ENCODE measurements around the gene POLE. TPM values are rescaled to one million over a fixed set of nuclear protein-coding genes. Genes with fewer than 3 reads are reported as not detected.
A peak's percentile ranks its signal among the peaks of the same experiment; 100 is the strongest.

The POLE gene
- total RNA-seq, 4 donors from 2014 or later: 17.8 to 42.4 (median 27.0) TPM

DNA sequence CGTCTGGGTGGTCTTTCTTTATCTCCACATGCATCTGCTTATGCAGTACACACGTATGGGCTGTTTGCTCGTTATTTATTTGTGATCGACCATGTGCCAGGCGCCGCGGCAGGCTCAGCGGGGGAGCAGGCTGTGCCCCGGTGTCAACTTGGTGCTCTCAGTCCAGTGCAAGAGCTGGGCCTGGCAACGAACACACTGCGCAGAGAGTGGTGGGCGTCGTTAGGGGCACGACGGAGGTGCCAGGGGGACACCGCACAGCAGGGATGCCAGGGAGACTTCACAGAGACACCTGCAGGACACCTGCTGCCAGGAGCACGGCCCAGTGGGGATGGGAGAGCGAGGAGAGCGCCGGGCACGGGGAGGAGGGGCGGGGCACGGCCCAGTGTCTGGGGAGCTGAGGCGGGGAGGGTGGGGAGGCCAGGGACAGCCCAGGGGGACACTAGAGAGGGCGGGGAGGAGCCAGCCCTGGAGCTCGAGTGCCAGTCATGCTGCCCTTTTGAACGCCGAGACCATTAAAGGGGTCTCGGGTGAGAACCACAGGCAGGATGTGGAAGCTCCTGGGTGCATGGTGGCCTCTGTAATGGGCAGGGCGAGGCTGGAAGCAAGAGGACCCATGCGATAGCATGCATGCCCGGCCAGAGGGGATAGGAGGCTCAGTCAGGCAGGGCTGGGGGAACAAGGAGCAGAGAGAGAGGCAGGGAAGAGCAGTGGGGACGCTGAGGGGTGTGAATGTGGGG is 76.1 kb downstream of the POLE start:
- Histone ChIP-seq H3K27ac (no peak overlapping the region), H3K27me3 (peaks cover 0 to 74% (median 6%) of the 10 kb centered on the region in 4 donors), H3K4me1 (peaks cover 0 to 20% (median 6%) of the 10 kb centered on the region in 3 donors), H3K9me3 (peaks cover 0 to 4% (median 3%) of the 10 kb centered on the region in 3 donors), H3K4me3 (peak overlapping the region in 2 of 4 donors; percentile 15 to 40), H3K36me3 (no peaks in the 10 kb centered on the region)
- WGBS, 2 donors: 75 to 81% methylated on average over 10 to 22 of the region's 33 CpGs
- TF ChIP-seq, protein P1, sequence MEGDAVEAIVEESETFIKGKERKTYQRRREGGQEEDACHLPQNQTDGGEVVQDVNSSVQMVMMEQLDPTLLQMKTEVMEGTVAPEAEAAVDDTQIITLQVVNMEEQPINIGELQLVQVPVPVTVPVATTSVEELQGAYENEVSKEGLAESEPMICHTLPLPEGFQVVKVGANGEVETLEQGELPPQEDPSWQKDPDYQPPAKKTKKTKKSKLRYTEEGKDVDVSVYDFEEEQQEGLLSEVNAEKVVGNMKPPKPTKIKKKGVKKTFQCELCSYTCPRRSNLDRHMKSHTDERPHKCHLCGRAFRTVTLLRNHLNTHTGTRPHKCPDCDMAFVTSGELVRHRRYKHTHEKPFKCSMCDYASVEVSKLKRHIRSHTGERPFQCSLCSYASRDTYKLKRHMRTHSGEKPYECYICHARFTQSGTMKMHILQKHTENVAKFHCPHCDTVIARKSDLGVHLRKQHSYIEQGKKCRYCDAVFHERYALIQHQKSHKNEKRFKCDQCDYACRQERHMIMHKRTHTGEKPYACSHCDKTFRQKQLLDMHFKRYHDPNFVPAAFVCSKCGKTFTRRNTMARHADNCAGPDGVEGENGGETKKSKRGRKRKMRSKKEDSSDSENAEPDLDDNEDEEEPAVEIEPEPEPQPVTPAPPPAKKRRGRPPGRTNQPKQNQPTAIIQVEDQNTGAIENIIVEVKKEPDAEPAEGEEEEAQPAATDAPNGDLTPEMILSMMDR (IDR thresholded peaks at IDR 0.05): no peak
- TF ChIP-seq POLR2A (IDR thresholded peaks at IDR 0.05): no peak
- DNase-seq: no peak
- intact Hi-C loops (cut with DNase I): loop anchor here (5.0 kb wide), 1 partner anchor 194 kb away; no protein-coding TSS in a partner anchor

DNA sequence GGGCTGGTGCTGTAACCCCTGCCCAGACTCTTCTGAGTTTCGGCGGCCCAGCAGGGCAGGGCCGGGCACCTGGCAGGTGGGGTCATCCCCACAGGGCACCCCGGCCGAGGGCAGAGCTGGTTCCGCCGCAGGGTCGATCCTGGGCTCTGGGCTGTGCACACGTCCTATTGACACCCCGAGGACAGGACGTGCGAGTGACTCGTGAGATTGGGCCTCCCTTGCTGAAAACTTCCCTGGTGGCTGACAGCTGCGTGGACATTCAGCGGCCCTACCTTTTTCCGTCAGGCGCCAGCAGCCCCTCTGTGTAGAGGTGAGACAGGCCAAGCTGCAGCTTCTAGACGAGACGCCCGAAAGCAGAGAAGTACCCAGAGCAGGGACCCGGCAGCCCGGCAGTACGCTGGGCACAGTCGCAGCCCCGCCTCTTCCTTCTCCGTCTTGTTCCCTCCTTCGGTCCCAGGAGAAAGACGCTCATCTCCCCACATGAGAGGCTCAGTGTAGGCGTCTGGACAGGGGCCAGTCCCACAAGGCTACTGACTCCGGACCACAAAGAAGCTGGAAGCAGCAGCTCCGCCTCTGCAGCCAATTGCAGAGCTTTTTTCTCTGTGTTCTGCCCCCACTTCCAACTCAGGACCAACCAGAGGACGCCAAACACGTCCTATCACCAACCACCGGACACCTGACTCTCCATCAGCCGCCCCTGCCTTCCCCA is 76.9 kb downstream of the POLE start, which contains the start of gene LRCOL1:
TSS of gene LRCOL1 (minus strand) at position 532 of the 709 bp plus-strand sequence. CDS start 4,331 bp downstream, outside the sequence.
- Histone ChIP-seq H3K27me3 (peaks cover 0 to 74% (median 1%) of the 10 kb centered on the region in 4 donors), H3K4me3 (peak within 1 kb of the TSS in 2 of 4 donors; percentile 15 to 40), H3K36me3 (no peaks in the 10 kb centered on the region), H3K9me3 (peaks cover 0 to 3% (median 0%) of the 10 kb centered on the region in 3 donors), H3K4me1 (peaks cover 0 to 20% (median 6%) of the 10 kb centered on the region in 3 donors), H3K27ac (no peak within 1 kb of the TSS)
- no peak for DNase-seq
- WGBS, 2 donors: 32 to 41% methylated on average over 4 to 9 of the region's 35 CpGs
- intact Hi-C loops (cut with DNase I): loop anchor here (5.0 kb wide), 1 partner anchor 193 kb away; no protein-coding TSS in a partner anchor
- TF ChIP-seq POLR2A (IDR thresholded peaks at IDR 0.05): no peak
- TF ChIP-seq, protein P1 (IDR thresholded peaks at IDR 0.05): no peak

DNA sequence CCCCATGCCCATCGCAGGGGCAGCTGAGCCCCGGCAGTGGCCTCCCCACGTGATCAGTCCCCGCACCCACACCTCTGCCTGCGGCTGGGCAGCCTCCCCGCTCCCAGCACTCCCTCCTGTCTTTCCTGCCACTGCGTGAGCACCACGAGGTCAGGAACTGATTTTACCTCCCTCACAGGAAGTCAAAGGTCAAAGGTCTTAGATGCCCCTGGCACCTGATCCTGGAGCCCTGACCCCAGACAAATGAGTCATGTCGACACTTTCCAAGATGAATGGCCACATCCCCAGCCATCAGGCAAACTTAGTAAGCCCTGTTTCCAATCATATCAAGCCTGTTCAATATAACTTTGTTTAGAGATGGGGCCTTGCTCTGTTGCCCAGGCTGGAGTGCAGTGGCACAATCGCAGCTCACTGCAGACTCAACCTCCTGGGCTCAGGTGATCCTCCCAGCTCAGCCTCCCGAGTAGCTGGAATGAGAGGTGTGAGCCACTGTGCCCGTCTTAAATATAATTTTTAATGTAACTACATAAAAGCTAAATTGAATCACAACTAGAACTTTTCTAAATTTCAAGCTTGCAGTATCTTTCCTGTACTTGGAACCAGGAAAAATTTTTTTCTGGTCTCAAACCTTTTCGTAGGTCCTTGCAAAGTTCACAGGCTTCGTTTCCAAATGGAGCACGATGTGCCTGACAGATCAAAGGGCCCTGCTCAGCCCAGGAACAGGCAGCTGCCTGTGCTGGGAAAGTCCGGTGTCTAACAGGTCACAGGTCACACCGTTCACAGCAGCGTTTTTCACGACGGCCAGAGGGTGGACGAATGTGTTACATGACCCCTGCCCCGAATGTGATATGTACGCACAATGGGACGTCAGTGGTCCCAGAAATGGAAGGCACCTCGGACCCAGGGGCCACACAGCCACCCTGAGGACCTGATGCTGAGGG is 78.6 kb downstream of the POLE start:
- Histone ChIP-seq H3K4me3 (no peak overlapping the region), H3K27me3 (peaks cover 0 to 88% (median 3%) of the 10 kb centered on the region in 4 donors), H3K36me3 (no peaks in the 10 kb centered on the region), H3K4me1 (peaks cover 0 to 20% (median 6%) of the 10 kb centered on the region in 3 donors), H3K9me3 (peaks cover 0 to 3% (median 0%) of the 10 kb centered on the region in 3 donors), H3K27ac (peak overlapping the region in 2 of 4 donors; percentile 6 to 9)
- intact Hi-C loops (cut with DNase I): no loop called here
- TF ChIP-seq, protein P1 (IDR thresholded peaks at IDR 0.05): no peak
- TF ChIP-seq POLR2A (IDR thresholded peaks at IDR 0.05): no peak
- 56 to 58% methylated on average over 17 to 19 of the region's 25 CpGs for WGBS, 2 donors
- no peak for DNase-seq

DNA sequence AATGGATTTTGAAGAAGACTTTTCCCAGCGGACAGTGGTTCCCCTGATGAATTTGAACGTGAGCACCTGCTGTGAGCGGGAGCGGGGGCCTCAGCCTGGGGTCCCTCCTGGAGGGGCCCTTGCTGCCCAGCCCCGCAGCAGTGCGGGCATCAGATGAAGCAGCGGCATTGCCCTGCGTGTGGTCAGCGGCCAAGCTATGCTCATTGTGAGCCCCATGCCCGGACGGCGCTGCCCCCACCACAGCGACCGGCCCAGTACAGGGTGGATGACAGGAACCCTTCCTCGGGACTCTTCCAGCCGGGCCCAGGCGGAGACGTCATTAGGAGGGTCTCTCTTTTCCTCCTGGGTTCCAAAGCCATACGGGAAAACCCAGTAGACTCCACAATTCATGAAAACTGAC is 80.2 kb downstream of the POLE start:
- Histone ChIP-seq H3K27ac (no peak overlapping the region), H3K4me1 (peaks cover 0 to 29% (median 6%) of the 10 kb centered on the region in 3 donors), H3K9me3 (peaks cover 0 to 3% (median 0%) of the 10 kb centered on the region in 3 donors), H3K27me3 (peaks cover 0 to 96% (median 5%) of the 10 kb centered on the region in 4 donors), H3K4me3 (no peak overlapping the region), H3K36me3 (no peaks in the 10 kb centered on the region)
- intact Hi-C loops (cut with DNase I): no loop called here
- no peak for DNase-seq
- TF ChIP-seq POLR2A (IDR thresholded peaks at IDR 0.05): no peak
- TF ChIP-seq, protein P1 (IDR thresholded peaks at IDR 0.05): no peak
- WGBS, 2 donors: 67 to 98% methylated on average over 6 to 13 of the region's 19 CpGs

All from esophagus squamous epithelium (tissue), 5 donors.